IPS-18c (cell line): Measurements from ENCODE around the gene HAP1.

ENCODE experiments used
- H3K4me3 ChIP-seq: 2 replicates; pipeline ENCODE4 v1.7.0; 2013; ENCODE audit warnings: low read depth, mild to moderate bottlenecking, low read length, moderate library complexity; ENCODE audit not compliant: insufficient read depth
- H3K9me3 ChIP-seq: one replicate; pipeline ENCODE4 v1.6.1; 2013; ENCODE audit warnings: mild to moderate bottlenecking, low read length, moderate library complexity; ENCODE audit not compliant: control insufficient read depth, insufficient read depth

Gene HAP1

DNA sequence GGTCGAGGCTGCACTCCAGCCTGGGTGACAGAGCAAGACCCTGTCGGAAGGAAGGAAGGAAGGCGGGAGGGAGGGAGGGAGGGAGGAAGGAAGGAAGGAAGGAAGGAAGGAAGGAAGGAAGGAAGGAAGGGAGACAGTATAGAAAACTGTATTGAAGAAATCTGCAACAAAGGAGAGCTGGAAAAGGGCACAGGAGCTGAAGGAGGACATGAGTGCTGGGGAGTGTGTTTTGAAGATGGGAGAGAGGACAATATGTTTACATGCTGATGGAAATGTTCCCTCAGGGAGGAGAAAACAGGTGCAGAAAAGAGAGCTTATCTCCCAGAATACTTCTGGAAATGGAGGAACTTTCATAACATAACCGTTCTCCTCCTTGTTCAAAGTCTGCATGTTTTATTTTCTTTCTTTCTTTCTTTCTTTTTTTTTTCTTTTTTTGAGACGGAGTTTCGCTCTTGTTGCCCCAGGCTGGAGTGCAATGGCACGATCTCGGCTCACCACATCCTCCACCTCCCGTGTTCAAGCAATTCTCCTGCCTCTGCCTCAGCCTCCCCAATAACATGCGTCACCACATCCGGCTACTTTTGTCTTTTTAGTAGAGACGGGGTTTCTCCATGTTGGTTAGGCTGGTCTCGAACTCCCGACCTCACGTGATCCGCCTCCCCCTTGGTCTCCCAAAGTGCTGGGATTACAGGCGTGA lies 2.7 kb upstream of the HAP1 start:
- Histone ChIP-seq H3K4me3 (no peak overlapping the region), H3K9me3 (no peaks in the 10 kb centered on the region)

DNA sequence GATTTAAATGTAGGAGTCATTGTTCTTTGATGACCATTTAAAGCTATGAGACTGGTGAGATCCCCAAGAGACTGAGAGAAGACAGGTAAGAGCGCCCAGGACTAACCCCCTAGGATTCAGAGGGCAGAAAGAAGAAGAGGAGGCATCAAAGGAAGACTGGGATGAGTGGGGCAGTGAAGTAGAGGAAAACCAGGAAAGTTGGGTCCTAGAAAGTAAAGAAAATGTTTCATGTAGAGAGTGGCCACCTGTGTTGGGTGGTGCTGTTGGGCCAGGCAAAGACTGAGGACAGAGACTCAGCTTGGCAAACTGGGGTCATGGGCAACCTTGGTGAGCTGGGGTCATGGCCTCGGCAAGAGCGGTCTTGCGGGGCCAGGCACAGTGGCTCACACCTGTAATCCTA lies 1.3 kb upstream of the HAP1 start:
- Histone ChIP-seq H3K4me3 (no peak overlapping the region), H3K9me3 (no peaks in the 10 kb centered on the region)

DNA sequence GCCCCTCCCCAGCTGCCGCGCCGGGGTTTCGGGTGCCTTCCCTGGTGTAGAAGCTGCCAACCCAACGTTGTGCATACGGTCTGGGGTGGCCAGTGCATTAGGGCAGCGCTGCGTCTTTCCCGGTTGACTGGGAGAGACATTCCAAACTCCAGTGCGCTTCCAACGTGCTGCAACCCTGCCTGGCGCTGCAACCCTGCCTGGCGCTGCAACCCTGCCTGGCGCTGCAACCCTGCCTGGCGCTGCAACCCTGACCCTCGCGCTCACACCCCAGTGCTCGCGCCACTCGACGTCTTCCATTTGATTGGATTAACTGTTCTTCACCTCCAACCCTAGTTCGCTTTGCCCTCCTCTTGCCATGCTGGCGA lies 488 bp upstream of the HAP1 start:
- Histone ChIP-seq H3K4me3 (peak overlapping the region; percentile 72), H3K9me3 (no peaks in the 10 kb centered on the region)

DNA sequence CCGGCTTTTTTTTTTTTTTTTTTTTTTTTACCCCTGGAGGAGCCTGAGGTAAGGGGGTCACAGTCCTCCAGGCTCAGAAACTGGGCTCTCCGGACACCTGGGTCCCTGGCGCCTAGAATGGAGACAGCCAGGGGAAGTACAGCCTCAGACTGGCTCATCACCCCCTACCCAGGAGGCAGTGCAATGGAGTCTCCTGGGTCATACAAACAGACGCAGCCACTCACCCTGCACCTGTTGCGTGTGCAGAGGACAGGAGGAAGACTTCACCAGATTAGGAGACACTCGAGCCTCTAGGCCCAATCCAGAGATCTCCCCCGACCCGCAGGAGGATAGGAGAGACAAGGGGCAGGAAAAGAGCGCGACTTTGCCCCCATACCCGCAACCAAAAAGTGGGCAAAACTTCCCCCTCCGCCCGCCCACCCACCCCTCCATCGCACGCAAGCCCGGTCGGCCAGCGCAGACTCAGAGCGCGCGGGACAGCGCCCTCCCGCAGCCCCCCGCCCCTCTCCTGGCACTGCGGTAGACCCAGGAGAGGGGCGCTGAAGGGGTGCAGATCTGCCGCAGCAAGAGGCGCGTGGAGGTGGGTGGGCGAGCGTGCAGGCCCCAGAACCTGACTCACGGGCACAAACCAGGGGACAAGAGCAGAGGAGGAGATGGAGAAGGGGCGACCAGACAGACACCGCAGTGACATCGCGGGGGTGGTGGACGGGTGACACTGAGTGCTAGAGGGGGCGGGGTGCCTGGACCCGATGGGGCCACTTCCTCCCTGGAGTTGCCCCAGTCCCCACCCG lies 900 bp downstream of the HAP1 start:
- Histone ChIP-seq H3K9me3 (no peaks in the 10 kb centered on the region), H3K4me3 (peak overlapping the region; percentile 72)

DNA sequence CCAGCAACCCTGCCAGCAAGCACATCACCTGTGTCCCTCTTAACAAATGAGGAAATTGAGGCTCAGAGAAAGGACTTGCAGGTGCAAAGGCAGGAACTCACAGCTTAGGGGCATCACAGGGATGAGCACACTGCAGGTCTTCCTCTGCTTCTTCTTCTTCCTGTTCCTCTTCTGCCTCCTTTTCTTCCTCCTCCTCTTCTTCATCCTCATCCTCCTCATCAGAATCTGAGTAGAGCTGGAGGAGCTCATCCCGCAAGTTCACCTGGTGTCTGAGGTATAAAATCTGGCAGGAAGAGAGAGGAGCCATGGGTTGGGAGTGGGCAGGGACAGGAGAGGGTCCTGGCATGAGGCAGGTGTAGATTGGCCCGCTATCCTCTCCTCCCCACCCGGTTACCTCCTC lies 2.6 kb downstream of the HAP1 start:
- H3K9me3 ChIP-seq = no peaks in the 10 kb centered on the region
- H3K4me3 ChIP-seq = no peak overlapping the region

DNA sequence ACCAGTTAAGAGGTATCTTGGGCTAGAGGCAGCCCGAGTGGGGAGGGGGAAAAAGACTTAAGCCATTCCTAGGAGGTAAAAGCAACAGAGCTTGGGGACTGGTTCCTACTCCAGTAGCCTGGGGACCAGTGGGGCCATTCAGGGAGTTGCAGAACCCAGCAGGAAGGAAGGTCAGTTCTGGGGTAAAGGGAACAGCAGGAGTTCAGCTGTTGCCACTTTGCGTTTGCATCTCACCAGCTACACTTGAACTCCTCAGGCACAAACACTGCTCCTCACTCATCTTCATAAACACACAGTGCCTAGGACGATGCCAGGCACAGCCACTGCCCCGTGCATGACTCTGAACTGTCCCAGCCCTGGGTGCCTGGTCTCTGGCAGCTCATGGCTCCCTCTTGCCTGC lies 4.0 kb downstream of the HAP1 start:
- no peaks in the 10 kb centered on the region for H3K9me3 ChIP-seq

DNA sequence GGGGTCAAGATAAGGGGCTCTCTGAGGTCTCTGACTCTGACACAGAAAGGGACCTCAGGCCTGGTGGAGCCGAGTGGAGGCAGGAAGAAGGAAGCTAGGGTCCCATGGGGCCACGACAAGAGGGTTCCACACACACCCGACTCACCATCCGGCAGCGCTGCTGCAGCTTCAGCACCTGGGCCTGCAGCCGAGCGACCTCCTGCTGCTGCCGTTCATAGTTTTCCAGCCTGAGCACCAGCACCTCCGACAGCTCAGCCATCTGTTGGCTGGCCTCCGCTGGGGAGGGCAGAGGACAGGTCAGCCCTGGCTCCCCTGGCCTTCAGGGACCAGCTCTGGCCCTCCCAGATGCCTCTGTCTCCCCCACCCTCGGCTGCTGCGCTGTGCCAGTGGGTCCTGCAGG lies 6.4 kb downstream of the HAP1 start:
- Histone ChIP-seq H3K4me3 (no peak overlapping the region), H3K9me3 (no peaks in the 10 kb centered on the region)

More for the DNA sequence above, 4.0 kb downstream of the HAP1 start:
- H3K4me3 ChIP-seq = no peak overlapping the region

DNA sequence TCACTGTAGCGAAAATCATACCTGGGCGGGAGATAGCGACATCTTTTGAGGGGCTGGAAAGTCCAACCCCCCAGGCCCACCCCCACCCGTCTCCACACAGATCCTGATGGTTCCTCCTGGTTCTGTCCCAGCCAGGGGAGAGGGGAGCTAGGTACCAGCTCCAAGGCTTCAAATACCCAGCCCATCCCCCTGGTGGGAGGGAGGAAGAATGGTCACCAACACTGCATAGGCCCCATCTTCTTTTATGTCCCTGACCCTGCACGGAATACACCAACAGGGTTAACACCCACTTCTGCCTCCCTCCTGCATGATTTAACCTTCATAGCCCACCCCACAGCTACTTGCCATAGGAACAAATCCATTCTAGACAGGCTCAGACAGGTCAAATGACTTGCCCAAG lies 9.3 kb downstream of the HAP1 start:
- H3K9me3 ChIP-seq = no peaks in the 10 kb centered on the region
- H3K4me3 ChIP-seq = no peak overlapping the region

DNA sequence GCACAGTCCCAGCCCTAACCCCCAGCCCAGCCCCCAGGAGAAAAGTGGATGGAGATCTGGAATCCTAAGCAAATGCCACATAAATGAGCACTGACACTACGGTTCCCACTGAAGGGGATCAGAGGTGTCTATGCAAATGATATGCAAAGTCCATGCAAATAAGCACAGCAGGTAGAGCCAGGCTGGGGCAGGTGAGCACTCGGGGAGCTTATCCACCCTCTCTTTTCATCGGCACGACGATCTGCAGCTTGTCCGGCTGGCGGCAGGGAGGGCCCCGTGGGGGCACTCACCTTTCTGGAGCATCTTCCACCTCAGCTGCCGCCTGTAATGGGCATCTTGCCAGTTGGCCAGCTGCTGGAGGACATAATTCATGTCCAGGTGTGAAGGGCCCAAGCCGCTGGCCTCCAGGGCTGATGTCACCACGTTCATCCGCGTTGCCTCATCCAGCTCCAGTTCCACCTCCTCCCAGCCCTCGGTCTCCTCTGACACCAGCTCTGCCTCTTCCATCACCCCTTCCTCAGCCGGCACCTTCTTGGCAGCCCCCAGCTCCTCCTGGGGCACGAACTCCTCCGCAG lies 9.9 kb downstream of the HAP1 start:
- Histone ChIP-seq H3K9me3 (no peaks in the 10 kb centered on the region), H3K4me3 (no peak overlapping the region)

DNA sequence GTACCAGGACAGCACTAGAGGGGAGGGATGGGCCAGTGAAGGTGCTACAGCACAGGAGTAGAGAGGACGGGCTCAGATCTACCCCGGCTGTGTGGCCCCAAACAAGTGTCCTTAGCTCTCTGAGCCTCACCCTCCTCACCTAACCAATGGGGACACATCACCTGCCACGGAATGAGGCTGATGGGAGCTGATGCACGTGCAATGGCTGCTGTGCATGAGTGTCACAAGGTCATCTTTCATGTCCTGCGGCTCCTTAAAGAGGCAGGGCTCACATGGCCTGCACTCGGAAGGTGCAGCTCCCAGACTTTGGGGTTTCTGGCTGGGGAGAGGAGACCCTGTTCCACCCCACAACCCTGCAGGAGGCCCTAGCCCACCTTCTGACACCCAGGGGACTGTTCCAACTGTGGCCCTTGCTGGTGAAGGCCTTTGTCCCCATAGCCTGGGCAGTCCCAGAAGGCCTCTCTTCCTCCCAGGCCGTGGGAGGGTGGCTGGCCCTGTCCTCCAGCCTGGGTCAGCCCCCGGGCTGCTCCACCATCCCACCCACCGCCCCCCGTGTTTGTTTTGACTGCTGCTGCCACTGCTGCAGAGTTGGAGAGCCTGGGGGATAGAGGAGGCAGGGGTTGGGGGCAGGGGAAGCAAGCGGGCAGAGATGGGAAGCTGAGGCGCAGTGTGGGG lies 10.5 kb downstream of the HAP1 start:
- Histone ChIP-seq H3K9me3 (no peaks in the 10 kb centered on the region), H3K4me3 (no peak overlapping the region)

DNA sequence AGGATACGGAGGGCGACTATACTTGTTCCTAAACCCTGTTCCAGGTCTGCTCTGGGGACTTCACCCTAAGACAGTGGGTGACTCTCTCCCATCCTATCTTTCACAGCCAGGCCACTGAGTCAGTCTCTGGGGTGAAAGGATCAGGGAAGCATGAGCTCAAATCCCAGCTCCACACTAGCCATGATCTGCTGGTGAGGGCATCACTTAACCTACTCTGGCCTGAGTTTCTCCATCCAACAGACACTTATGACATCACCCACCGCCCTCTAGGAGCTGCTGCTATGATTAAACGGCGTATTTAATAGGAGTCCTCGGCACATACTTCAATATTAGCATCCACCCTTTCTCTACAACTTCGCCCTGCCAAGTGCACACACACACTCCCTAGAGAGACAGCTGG lies 12.2 kb downstream of the HAP1 start:
- Histone ChIP-seq H3K9me3 (no peaks in the 10 kb centered on the region), H3K4me3 (no peak overlapping the region)

DNA sequence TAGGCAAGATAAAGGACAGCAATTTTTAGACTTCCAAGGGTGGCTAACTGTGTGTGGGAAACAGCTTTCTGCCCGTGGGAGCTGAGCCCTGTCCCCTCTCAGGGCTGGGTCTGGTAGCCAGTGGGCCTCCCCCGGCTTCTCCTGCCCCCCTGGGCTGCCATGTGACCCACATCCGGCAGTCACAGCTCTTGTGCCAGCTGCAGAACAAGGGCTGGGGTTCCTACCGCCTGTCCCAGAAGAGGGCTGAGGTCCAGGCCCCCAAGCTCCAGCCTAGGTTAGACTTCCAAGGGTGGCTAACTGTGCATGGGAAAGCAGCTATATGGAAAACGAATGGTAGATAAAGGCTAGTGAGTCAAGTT lies 16.2 kb downstream of the HAP1 start:
- Histone ChIP-seq H3K4me3 (no peak overlapping the region), H3K9me3 (no peaks in the 10 kb centered on the region)

DNA sequence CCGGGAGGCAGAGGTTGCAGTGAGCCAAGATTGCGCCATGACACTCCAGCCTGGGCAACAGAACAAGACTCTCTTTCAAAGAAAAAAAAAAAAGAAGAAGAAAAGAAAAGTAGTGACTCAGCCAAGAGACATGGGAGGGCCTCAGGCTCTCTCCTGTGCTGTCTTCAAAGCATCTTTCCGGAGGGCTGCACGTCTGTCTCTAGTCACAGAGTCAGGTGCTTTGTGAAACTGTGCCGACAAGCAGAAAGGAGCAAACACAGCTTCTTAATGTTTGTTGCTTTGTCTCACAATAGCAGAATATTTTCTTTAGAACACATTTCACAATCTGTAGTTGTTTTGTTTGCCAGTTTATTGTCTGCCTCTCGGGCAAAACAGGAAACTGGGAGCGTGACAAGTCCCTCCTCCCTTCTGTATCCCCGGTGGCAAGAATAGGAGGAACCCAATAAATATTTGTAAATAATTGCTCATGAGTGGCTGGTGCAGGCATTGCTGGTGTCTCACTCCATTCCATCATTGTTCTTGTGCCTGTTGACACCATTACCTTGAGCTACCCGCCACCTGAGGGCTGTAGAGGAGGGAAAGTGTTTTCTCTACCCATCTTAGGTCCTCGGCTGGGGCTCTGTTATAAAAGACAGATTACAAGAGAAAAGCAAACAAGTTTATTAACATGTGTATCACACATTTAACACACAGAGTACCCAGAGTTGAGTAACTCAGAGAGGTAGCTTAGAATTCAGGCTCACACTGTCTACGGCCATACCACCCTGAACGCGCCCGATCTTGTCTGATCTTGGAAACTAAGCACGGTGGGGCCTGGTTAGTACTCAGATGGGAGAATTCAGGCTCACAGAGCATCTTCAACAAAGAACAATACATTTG lies 16.8 kb downstream of the HAP1 start:
- H3K9me3 ChIP-seq = no peaks in the 10 kb centered on the region
- H3K4me3 ChIP-seq = no peak overlapping the region

DNA sequence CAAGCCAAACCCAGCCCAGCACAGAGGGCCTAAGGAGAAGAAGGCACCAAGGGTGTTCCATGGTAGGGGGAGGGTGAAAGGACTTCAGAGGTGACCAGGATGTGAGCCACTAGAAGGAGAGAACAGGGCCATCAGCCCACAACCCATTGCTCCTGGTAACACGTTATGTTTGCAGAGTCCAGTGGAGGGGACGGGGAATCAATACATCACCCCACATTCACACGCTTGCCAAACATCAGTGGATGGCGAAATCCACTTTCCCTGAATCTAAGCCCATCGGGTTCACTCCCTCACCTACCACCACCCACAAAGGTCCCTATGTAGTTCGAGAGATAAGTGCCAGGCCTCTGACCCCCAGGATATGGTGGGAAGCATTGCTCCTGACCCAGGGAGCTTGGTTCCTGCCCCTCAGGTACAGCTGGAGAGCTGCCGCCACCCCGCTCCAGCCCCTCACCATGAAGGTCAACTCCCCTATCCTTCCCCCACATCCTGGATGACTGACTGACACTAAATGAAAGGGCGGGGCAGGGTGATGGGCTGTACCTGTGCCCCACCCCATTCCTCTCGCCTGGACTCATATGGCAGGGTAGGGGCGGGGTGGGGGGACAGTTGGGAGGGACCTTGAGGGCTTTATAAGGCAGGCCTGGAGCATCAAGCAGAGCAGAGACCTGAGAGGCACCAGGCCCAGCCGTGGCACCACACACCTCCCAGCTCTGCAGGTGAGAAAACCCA lies 22.6 kb downstream of the HAP1 start, which contains the start of gene GAST:
Gene GAST (plus strand): TSS at position 663 of the 732 bp plus-strand sequence. CDS start 3,106 bp downstream, outside the sequence.
- Histone ChIP-seq H3K4me3 (no peak within 1 kb of the TSS), H3K9me3 (no peaks in the 10 kb centered on the region)

DNA sequence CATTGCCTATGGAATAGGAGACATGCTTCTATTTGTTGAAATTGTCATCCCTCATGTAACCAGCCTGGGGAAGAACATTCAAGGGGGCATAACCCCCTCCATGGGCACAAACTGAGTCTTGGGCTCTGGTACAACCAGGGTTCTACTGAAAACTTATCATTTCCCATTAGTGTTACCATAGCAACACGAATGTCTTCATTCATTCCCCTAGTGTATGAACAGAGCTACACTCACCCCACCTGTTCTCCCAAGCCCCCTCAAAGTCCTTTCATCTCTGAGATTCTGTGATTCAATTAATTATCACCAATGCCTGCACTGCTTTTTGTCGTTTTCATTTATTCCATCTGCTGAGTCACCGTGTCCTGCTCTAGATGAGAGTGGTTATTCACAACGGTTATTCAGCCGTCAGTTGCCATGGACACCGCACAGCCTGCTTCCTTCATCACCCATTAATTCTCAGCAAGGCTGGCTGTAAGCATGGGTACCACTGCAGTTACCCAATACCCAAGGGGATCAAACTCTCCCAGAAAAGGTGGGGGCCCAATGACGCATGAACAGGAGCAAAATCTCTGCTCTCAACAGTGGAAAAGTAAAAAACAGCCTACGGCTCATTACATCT lies 23.9 kb downstream of the HAP1 start:
- Histone ChIP-seq H3K9me3 (no peaks in the 10 kb centered on the region), H3K4me3 (no peak overlapping the region)
